Smooth muscle cell (in vitro differentiated cells): ENCODE results near the gene TFDP3. TPM values are rescaled to one million over a fixed set of nuclear protein-coding genes. Genes with fewer than 3 reads are reported as not detected.

Source experiments
- DNase-seq: peaks from one replicate; lab custom pipeline; 2025; ENCODE audit not compliant: unreplicated experiment; lab: John Stamatoyannopoulos, UW
- H2AFZ ChIP-seq: fragments of 200-600 bp; sonication (generic); 2 replicates; pipeline ENCODE4 v1.6.0; 2016; ENCODE audit warnings: antibody characterized with exemption, low read depth, mild to moderate bottlenecking
- H3F3A ChIP-seq: fragments of 200-600 bp; sonication (generic); 2 replicates; pipeline ENCODE4 v1.6.0; 2017; ENCODE audit warnings: antibody characterized with exemption, low read depth
- H3K27ac ChIP-seq: fragments of 200-600 bp; sonication (generic); 2 replicates; pipeline ENCODE4 v1.5.1; 2016; ENCODE audit warnings: low read depth, mild to moderate bottlenecking
- H3K27me3 ChIP-seq: fragments of 200-600 bp; sonication (generic); 2 replicates; pipeline ENCODE4 v1.6.1; 2016; ENCODE audit warnings: low read depth, mild to moderate bottlenecking
- H3K36me3 ChIP-seq: fragments of 200-600 bp; sonication (generic); 2 replicates; pipeline ENCODE4 v1.5.1; 2016; ENCODE audit warnings: low read depth
- H3K4me1 ChIP-seq: fragments of 200-600 bp; sonication (generic); 2 replicates; pipeline ENCODE4 v1.5.1; 2016; ENCODE audit warnings: low read depth
- H3K4me2 ChIP-seq: fragments of 200-600 bp; sonication (generic); 2 replicates; pipeline ENCODE4 v1.6.0; 2016; ENCODE audit warnings: mild to moderate bottlenecking
- H3K4me3 ChIP-seq: fragments of 200-600 bp; sonication (generic); 2 replicates; pipeline ENCODE4 v1.5.1; 2016; ENCODE audit warnings: mild to moderate bottlenecking
- H3K79me2 ChIP-seq: fragments of 200-600 bp; sonication (generic); 2 replicates; pipeline ENCODE4 v1.6.0; 2016; ENCODE audit warnings: low read depth, mild to moderate bottlenecking
- H3K9ac ChIP-seq: fragments of 200-600 bp; sonication (generic); 2 replicates; pipeline ENCODE4 v1.6.0; 2016; ENCODE audit warnings: low read depth
- H3K9me3 ChIP-seq: fragments of 200-600 bp; sonication (generic); replicated peaks from 2 replicates; pipeline ENCODE4 v1.5.1; 2016; ENCODE audit warnings: low read depth
- H4K20me1 ChIP-seq: fragments of 200-600 bp; sonication (generic); 2 replicates; pipeline ENCODE4 v1.6.0; 2016; ENCODE audit warnings: low read depth
- CTCF ChIP-seq: fragments of 200-600 bp; sonication (generic); IDR thresholded peaks from 2 replicates; pipeline ENCODE4 v1.5.1; 2017; ENCODE audit warnings: borderline replicate concordance, mild to moderate bottlenecking, antibody characterized with exemption; ENCODE audit not compliant: insufficient read depth, poor library complexity, severe bottlenecking
- whole genome bisulfite sequencing: methylation state at CpG from one replicate; pipeline ENCODE4 v1.1.7; 2016; ENCODE audit warnings: low lambda C conversion rate; 5-methylcytosine and 5-hydroxymethylcytosine counted together
- polyA plus RNA-seq: library from polyadenylated mRNA; unstranded; fragments of >200 nt; fragmentation: Nextera tagmentation; extraction: Ambion mirVana; gene quantifications from 2 replicates; pipeline ENCODE4 v1.2.1, GENCODE V29; 2016
- total RNA-seq: library from RNA; depleted of rRNA; stranded (reverse); fragments of >200 nt; gene quantifications from 2 replicates; pipeline ENCODE4 v1.2.3, GENCODE V29; 2014

The TFDP3 gene
- total and polyA plus RNA-seq, 2 experiments from 2014 or later = not detected

GRCh38 chrX:133232331-133232730 lies 14.2 kb upstream of the TFDP3 start:
- no peak overlapping the region for H3K9ac ChIP-seq
- H2AFZ ChIP-seq = no peak overlapping the region
- H3K4me2 ChIP-seq = no peak overlapping the region
- H3K27me3 ChIP-seq = no peaks in the 10 kb centered on the region
- no peaks in the 10 kb centered on the region for H3K79me2 ChIP-seq
- H3K4me3 ChIP-seq = no peak overlapping the region
- no peak for TF ChIP-seq CTCF
- no peaks in the 10 kb centered on the region for H3F3A ChIP-seq
- H3K27ac ChIP-seq = no peak overlapping the region
- H3K4me1 ChIP-seq = no peaks in the 10 kb centered on the region
- H3K9me3 ChIP-seq = no peaks in the 10 kb centered on the region
- WGBS = 47% methylated on average over 1 of the region's 1 CpG
- H4K20me1 ChIP-seq = no peaks in the 10 kb centered on the region
- no peak for DNase-seq
- no peaks in the 10 kb centered on the region for H3K36me3 ChIP-seq

GRCh38 chrX:133229361-133229760 lies 11.2 kb upstream of the TFDP3 start:
- Histone ChIP-seq H3K27me3 (no peaks in the 10 kb centered on the region), H4K20me1 (no peaks in the 10 kb centered on the region), H3K4me2 (no peak overlapping the region), H3K4me1 (no peaks in the 10 kb centered on the region), H3K9me3 (no peaks in the 10 kb centered on the region), H3K79me2 (no peaks in the 10 kb centered on the region), H3K27ac (no peak overlapping the region), H3K36me3 (no peaks in the 10 kb centered on the region), H3K4me3 (no peak overlapping the region), H3F3A (no peaks in the 10 kb centered on the region), H2AFZ (no peak overlapping the region), H3K9ac (no peak overlapping the region)
- WGBS = 43% methylated on average over 4 of the region's 4 CpGs
- no peak for DNase-seq
- no peak for TF ChIP-seq CTCF

GRCh38 chrX:133215747-133216146 lies 2.4 kb downstream of the TFDP3 start:
- H3K27ac ChIP-seq = no peak overlapping the region
- H2AFZ ChIP-seq = no peak overlapping the region
- no peaks in the 10 kb centered on the region for H3K79me2 ChIP-seq
- no peaks in the 10 kb centered on the region for H3K4me1 ChIP-seq
- WGBS = 80% methylated on average over 1 of the region's 1 CpG
- TF ChIP-seq CTCF = peak; percentile 46
- H3K9me3 ChIP-seq = no peaks in the 10 kb centered on the region
- H3K9ac ChIP-seq = no peak overlapping the region
- no peak overlapping the region for H3K4me2 ChIP-seq
- no peaks in the 10 kb centered on the region for H3K36me3 ChIP-seq
- H4K20me1 ChIP-seq = no peaks in the 10 kb centered on the region
- H3K27me3 ChIP-seq = no peaks in the 10 kb centered on the region
- H3K4me3 ChIP-seq = no peak overlapping the region
- no peaks in the 10 kb centered on the region for H3F3A ChIP-seq
- no peak for DNase-seq

GRCh38 chrX:133215017-133215416 lies 3.1 kb downstream of the TFDP3 start:
- H3K79me2 ChIP-seq = no peaks in the 10 kb centered on the region
- H2AFZ ChIP-seq = no peak overlapping the region
- no peak overlapping the region for H3K9ac ChIP-seq
- no peaks in the 10 kb centered on the region for H3K4me1 ChIP-seq
- H3K36me3 ChIP-seq = no peaks in the 10 kb centered on the region
- H3K27me3 ChIP-seq = no peaks in the 10 kb centered on the region
- H4K20me1 ChIP-seq = no peaks in the 10 kb centered on the region
- DNase-seq = no peak
- H3K9me3 ChIP-seq = no peaks in the 10 kb centered on the region
- no peak for TF ChIP-seq CTCF
- H3K27ac ChIP-seq = no peak overlapping the region
- 84% methylated on average over 3 of the region's 3 CpGs for WGBS
- H3K4me3 ChIP-seq = no peak overlapping the region
- H3F3A ChIP-seq = no peaks in the 10 kb centered on the region
- no peak overlapping the region for H3K4me2 ChIP-seq
